ENCODE results near the gene CCL3.
"Not testable (repeated sequence)": the region's sequence is repeated elsewhere in the genome, so short reads cannot be mapped to it uniquely, and the experiment has no call there.

CCL3 gene

GRCh38 chr17:36092230-36092629 is 2.3 kb upstream of the CCL3 start:
- Histone ChIP-seq H3K4me3 (ENCODE audit: low read length) (no peak overlapping the region), H3K9ac (ENCODE audit: low read length) (no peak overlapping the region), H3K4me1 (ENCODE audit: control insufficient read depth, insufficient read depth, low read length) (no peaks in the 10 kb centered on the region), H3K27ac (ENCODE audit: low read depth, low read length) (no peak overlapping the region), H3K27me3 (ENCODE audit: control insufficient read depth, insufficient read depth, low read length) (no peaks in the 10 kb centered on the region), H3K36me3 (ENCODE audit: control insufficient read depth, insufficient read depth, low read length) (no peaks in the 10 kb centered on the region)

GRCh38 chr17:36089339-36089865 is 541 bp downstream of the CCL3 start:
- Histone ChIP-seq H3K4me1 (ENCODE audit: control insufficient read depth, insufficient read depth, low read length) (no peaks in the 10 kb centered on the region), H3K36me3 (ENCODE audit: control insufficient read depth, insufficient read depth, low read length) (no peaks in the 10 kb centered on the region), H3K27ac (ENCODE audit: low read depth, low read length) (no peak overlapping the region), H3K9ac (ENCODE audit: low read length) (no peak overlapping the region), H3K27me3 (ENCODE audit: control insufficient read depth, insufficient read depth, low read length) (no peaks in the 10 kb centered on the region), H3K4me3 (ENCODE audit: low read length) (no peak overlapping the region)

GRCh38 chr17:36088670-36089338 is 1.1 kb downstream of the CCL3 start:
- Histone ChIP-seq H3K27ac (ENCODE audit: low read depth, low read length) (no peak overlapping the region), H3K4me3 (ENCODE audit: low read length) (no peak overlapping the region), H3K36me3 (ENCODE audit: control insufficient read depth, insufficient read depth, low read length) (no peaks in the 10 kb centered on the region), H3K9ac (ENCODE audit: low read length) (no peak overlapping the region), H3K4me1 (ENCODE audit: control insufficient read depth, insufficient read depth, low read length) (no peaks in the 10 kb centered on the region), H3K27me3 (ENCODE audit: control insufficient read depth, insufficient read depth, low read length) (no peaks in the 10 kb centered on the region)

- not testable (repeated sequence) for H3K9ac ChIP-seq (ENCODE audit: low read length); H3K27ac ChIP-seq (ENCODE audit: low read depth, low read length); H3K4me1 ChIP-seq (ENCODE audit: control insufficient read depth, insufficient read depth, low read length); H3K36me3 ChIP-seq (ENCODE audit: control insufficient read depth, insufficient read depth, low read length); H3K27me3 ChIP-seq (ENCODE audit: control insufficient read depth, insufficient read depth, low read length); H3K4me3 ChIP-seq (ENCODE audit: low read length)
Measured at GRCh38 chr17:36087897-36088572, 1.9 kb downstream of the CCL3 start.

GRCh38 chr17:36087471-36087870 is 2.5 kb downstream of the CCL3 start:
- H3K36me3 ChIP-seq (ENCODE audit: control insufficient read depth, insufficient read depth, low read length); H3K27me3 ChIP-seq (ENCODE audit: control insufficient read depth, insufficient read depth, low read length); H3K4me1 ChIP-seq (ENCODE audit: control insufficient read depth, insufficient read depth, low read length); H3K9ac ChIP-seq (ENCODE audit: low read length); H3K4me3 ChIP-seq (ENCODE audit: low read length); H3K27ac ChIP-seq (ENCODE audit: low read depth, low read length): not testable (repeated sequence)

GRCh38 chr17:36086791-36087190 is 3.2 kb downstream of the CCL3 start:
- H3K27ac ChIP-seq (ENCODE audit: low read depth, low read length), result no peak overlapping the region
- no peak overlapping the region for H3K9ac ChIP-seq (ENCODE audit: low read length)
- no peaks in the 10 kb centered on the region for H3K36me3 ChIP-seq (ENCODE audit: control insufficient read depth, insufficient read depth, low read length)
- no peak overlapping the region for H3K4me3 ChIP-seq (ENCODE audit: low read length)
- H3K27me3 ChIP-seq (ENCODE audit: control insufficient read depth, insufficient read depth, low read length), result no peaks in the 10 kb centered on the region
- H3K4me1 ChIP-seq (ENCODE audit: control insufficient read depth, insufficient read depth, low read length), result no peaks in the 10 kb centered on the region

GRCh38 chr17:36085765-36086164 is 4.2 kb downstream of the CCL3 start:
- no peak overlapping the region for H3K9ac ChIP-seq (ENCODE audit: low read length)
- no peaks in the 10 kb centered on the region for H3K36me3 ChIP-seq (ENCODE audit: control insufficient read depth, insufficient read depth, low read length)
- H3K27me3 ChIP-seq (ENCODE audit: control insufficient read depth, insufficient read depth, low read length), result no peaks in the 10 kb centered on the region
- no peak overlapping the region for H3K4me3 ChIP-seq (ENCODE audit: low read length)
- H3K4me1 ChIP-seq (ENCODE audit: control insufficient read depth, insufficient read depth, low read length), result no peaks in the 10 kb centered on the region
- no peak overlapping the region for H3K27ac ChIP-seq (ENCODE audit: low read depth, low read length)

- H3K27ac ChIP-seq (ENCODE audit: low read depth, low read length), result not testable (repeated sequence)
Measured at GRCh38 chr17:36083691-36084090, 6.3 kb downstream of the CCL3 start.

GRCh38 chr17:36082482-36083120 is 7.3 kb downstream of the CCL3 start:
- not testable (repeated sequence) for H3K27me3 ChIP-seq (ENCODE audit: control insufficient read depth, insufficient read depth, low read length); H3K27ac ChIP-seq (ENCODE audit: low read depth, low read length); H3K4me1 ChIP-seq (ENCODE audit: control insufficient read depth, insufficient read depth, low read length); H3K9ac ChIP-seq (ENCODE audit: low read length); H3K36me3 ChIP-seq (ENCODE audit: control insufficient read depth, insufficient read depth, low read length); H3K4me3 ChIP-seq (ENCODE audit: low read length)

More at GRCh38 chr17:36083691-36084090, 6.3 kb downstream of the CCL3 start:
- not testable (repeated sequence) for H3K9ac ChIP-seq (ENCODE audit: low read length); H3K4me1 ChIP-seq (ENCODE audit: control insufficient read depth, insufficient read depth, low read length); H3K27me3 ChIP-seq (ENCODE audit: control insufficient read depth, insufficient read depth, low read length); H3K4me3 ChIP-seq (ENCODE audit: low read length); H3K36me3 ChIP-seq (ENCODE audit: control insufficient read depth, insufficient read depth, low read length)

- H3K4me3 ChIP-seq (ENCODE audit: low read length); H3K36me3 ChIP-seq (ENCODE audit: control insufficient read depth, insufficient read depth, low read length): not testable (repeated sequence)
Measured at GRCh38 chr17:36081681-36082471, 8.1 kb downstream of the CCL3 start.

GRCh38 chr17:36074365-36074764 is 15.6 kb downstream of the CCL3 start:
- no peak overlapping the region for H3K4me3 ChIP-seq (ENCODE audit: low read length)
- H3K36me3 ChIP-seq (ENCODE audit: control insufficient read depth, insufficient read depth, low read length), result no peaks in the 10 kb centered on the region
- no peak overlapping the region for H3K27ac ChIP-seq (ENCODE audit: low read depth, low read length)
- no peaks in the 10 kb centered on the region for H3K4me1 ChIP-seq (ENCODE audit: control insufficient read depth, insufficient read depth, low read length)
- H3K9ac ChIP-seq (ENCODE audit: low read length), result no peak overlapping the region
- H3K27me3 ChIP-seq (ENCODE audit: control insufficient read depth, insufficient read depth, low read length), result no peaks in the 10 kb centered on the region

More at GRCh38 chr17:36081681-36082471, 8.1 kb downstream of the CCL3 start:
- not testable (repeated sequence) for H3K27me3 ChIP-seq (ENCODE audit: control insufficient read depth, insufficient read depth, low read length); H3K27ac ChIP-seq (ENCODE audit: low read depth, low read length); H3K9ac ChIP-seq (ENCODE audit: low read length); H3K4me1 ChIP-seq (ENCODE audit: control insufficient read depth, insufficient read depth, low read length)

GRCh38 chr17:36072431-36073121 is 17.4 kb downstream of the CCL3 start:
- Histone ChIP-seq H3K36me3 (ENCODE audit: control insufficient read depth, insufficient read depth, low read length) (no peaks in the 10 kb centered on the region), H3K4me3 (ENCODE audit: low read length) (no peak overlapping the region), H3K9ac (ENCODE audit: low read length) (no peak overlapping the region), H3K27ac (ENCODE audit: low read depth, low read length) (no peak overlapping the region), H3K27me3 (ENCODE audit: control insufficient read depth, insufficient read depth, low read length) (no peaks in the 10 kb centered on the region), H3K4me1 (ENCODE audit: control insufficient read depth, insufficient read depth, low read length) (no peaks in the 10 kb centered on the region)
